Glomerular visceral epithelial cell (primary cell): ENCODE data around the gene DYNLT4.
A peak's percentile ranks its signal among the peaks of the same experiment; 100 is the strongest.
"Not testable (repeated sequence)": the region's sequence is repeated elsewhere in the genome, so short reads cannot be mapped to it uniquely, and the experiment has no call there.

Experiments
- DNase-seq: peaks from one replicate; pipeline ENCODE4 v3.0.0-alpha.2; 2016; ENCODE audit errors: extremely low spot score

DYNLT4 gene

GRCh38 chr1:44828841-44829440 lies 21.8 kb upstream of the DYNLT4 start:
- DNase-seq, result no peak

DNA sequence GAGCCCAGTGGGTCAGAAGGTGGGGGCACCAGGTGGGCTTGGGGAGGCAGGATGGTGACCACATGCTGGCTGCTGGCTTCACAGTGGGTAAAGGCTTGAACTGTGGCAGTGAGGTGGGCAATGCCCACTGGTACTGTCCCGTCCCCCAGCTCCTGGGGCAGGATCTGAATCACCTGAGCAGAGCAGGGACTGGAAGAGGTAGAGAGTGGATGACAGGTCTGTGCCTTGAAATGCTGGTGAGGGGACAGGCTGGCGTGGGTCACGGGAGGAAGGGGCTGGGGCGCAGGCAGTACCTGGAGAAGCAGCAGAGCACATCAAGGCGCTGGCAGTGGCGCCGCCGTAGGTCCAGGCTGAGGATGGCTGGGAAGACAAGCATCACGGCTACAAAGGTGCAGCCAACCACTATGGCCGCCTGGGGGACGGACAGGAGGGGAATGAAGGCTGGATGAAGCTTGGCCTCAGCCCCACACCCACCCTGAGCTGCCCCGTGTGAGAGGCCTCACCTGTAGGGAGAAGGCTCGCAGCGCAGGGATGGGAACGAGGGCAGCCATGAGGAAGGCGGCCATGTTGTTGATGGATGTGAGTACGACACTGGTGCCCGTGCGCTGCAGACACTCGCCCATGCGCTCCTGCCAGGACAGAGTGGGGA lies 21.0 kb upstream of the DYNLT4 start:
- DNase-seq, result no peak

- DNase-seq, result no peak
Observed at GRCh38 chr1:44827197-44828002, 20.2 kb upstream of the DYNLT4 start.

DNA sequence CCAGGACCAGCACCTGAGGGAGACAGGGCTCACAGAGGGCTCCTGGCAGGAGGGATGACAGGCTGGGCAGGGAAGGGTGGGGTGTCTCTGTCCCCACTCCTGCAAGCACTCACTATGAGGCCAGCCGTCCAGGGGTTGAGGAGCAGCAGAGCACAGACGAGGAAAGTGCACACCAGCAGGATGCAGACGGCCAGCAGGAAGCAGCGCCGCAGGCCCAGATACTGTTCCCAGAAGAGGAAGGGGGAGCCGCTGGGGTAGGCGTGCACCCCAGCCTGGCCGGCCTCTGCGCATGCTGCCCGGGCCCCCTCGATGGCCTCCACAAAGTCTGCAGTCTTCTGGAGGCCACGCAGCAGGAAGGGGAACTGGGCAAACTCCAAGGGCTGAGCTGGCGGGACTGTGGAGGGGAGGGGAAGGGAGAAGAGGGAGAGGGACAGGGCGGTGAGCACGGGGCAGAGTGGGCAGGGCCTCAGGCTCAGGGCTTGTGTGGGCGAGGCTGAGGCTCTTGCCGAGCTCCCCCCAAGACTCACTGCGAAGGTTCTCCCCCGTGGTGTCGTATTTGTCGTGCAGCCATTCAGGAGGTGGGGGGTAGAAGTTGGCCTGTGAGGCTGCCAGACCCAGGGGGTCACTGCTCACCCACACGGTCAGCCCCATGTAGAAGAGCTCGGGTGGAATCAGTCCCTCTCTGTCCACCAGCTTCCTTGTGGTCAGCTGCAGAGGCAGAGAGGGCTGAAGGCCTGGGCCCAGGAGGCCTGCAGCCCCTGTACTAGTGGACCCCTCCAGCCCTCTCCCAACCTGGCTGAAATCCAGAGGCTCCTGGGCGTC lies 19.4 kb upstream of the DYNLT4 start:
- DNase-seq, result no peak

GRCh38 chr1:44824392-44824791 lies 17.2 kb upstream of the DYNLT4 start:
- not testable (repeated sequence) for DNase-seq

DNA sequence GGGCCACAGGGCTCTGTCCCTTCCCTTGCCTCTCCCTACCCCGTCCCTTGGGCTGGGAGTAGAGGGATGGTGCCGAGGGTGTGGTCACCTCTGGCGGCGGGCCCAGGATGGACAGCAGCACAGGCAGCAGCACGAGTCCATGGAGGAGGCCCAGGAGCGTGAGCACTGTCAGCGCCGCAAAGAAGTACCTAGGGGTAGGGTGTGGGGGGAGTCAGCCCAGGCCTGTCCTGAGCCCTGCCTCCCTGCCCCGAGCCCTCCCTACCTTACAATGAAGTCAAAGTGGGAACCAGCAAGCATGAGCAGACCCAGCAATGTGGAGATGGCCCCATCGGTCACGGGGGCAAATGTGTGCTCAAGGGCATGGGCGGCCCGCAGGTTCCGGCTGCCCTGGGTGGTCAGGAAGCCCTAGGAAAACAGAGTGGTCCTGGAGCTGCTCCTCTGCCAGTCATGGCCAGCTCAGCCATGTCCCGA lies 15.9 kb upstream of the DYNLT4 start:
- no peak for DNase-seq

DNA sequence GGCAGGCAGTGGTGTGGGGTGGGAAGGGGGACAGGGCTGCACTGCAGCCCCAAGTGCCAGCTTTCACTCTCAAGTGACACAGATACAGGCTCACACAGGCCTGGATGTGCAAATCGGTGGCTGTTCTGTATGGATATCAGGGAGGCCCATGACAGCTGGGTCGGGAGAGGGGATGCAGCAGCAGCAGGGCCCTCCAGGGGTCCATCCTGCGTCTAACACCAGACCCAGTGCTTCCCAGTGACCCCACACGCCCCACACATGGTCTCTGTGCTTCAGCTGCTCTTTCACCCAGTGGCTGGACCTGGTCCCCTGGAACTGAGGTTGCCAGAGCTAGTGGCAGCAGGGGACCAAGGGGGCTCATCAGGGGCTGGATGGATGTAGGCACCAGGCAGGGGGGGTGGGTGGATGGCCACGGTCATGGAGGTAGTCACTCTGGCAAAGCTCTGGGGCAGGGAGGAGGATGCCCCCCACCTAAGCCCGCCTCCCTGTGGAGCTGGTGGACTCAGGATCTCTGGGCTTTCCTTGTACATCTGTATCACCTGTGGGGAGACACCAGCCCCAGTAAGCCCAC lies 15.1 kb upstream of the DYNLT4 start:
- DNase-seq, result no peak

- DNase-seq, result no peak
Observed at GRCh38 chr1:44821240-44821715, 14.1 kb upstream of the DYNLT4 start.

- no peak for DNase-seq
Observed at GRCh38 chr1:44820328-44821239, 13.4 kb upstream of the DYNLT4 start.

- peak; percentile 95 for DNase-seq
Observed at GRCh38 chr1:44819608-44820327, 12.6 kb upstream of the DYNLT4 start.

- no peak for DNase-seq
Observed at GRCh38 chr1:44819196-44819607, 12.1 kb upstream of the DYNLT4 start.

DNA sequence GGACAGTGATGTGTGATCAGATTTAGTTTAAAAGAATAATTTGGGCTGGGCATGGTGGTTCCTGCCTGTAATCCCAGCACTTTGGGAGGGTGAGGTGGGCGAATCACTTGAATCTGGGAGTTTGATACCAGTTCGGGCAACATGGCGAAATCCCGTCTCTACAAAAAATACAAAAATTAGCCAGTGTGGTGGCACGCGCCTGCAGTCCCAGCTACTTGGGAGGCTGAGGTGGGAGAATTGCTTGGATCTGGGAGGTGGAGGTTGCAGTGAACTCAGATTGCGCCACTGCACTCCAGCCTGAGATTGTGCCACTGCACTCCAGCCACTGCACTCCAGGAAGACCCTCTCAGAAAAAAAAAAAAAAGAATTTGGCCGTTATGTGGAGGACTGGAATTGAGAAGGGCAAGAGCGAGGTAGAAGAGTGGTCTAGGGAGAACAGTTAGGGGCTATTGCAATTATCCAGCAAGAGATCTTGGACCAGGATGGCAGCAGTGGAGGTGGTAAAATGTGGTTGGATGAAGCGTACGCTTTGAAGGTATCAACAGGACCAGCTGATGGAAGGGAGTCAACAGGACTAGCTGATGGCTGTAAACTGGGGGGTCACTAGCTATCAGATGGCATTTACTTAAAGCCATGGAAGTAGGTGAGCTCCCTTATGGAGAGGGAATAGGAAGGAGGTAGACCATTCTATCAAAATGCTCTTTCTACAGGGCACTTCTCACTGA lies 10.8 kb upstream of the DYNLT4 start:
- DNase-seq, result no peak

DNA sequence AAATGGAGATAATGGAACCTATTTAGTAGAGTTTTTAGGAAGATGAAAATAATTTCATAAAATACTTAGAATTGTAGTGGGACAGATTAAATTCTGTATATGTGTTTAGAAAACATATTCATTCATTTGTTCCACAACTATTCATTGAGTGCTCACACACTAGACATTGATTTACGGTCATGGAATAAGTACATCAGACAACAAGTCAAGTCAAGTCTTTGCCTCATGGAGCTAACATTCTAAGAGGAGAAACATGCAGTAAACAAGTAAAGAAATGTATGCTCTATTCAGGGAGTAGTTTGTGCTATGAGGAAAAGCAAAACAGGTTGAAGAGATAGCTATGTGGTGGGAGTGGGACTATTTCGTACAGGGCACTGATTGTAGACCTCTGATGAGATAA lies 10.2 kb upstream of the DYNLT4 start:
- DNase-seq, result no peak

DNA sequence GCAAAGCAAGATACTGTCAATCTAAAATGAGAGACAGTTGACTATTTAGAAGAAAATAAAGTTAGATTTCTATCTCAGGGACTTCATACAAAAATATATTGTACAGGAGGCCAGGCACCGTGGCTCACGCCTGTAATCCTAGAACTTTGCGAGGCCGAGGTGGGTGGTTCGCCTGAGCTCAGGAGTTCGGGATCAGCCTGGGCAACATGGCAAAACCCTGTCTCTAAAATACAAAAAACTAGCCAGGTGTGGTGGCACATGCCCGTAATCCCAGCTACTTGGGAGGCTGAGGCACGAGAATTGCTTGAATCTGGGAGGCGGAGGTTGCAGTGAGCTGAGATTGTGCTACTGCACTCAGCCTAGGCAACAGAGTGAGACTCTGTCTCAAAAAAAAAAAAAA lies 8.8 kb upstream of the DYNLT4 start:
- not testable (repeated sequence) for DNase-seq

- DNase-seq, result no peak
Observed at GRCh38 chr1:44812822-44813543, 5.8 kb upstream of the DYNLT4 start.

GRCh38 chr1:44811234-44811633 lies 4.1 kb upstream of the DYNLT4 start:
- DNase-seq, result no peak

- not testable (repeated sequence) for DNase-seq
Observed at GRCh38 chr1:44810762-44811105, 3.6 kb upstream of the DYNLT4 start.

DNA sequence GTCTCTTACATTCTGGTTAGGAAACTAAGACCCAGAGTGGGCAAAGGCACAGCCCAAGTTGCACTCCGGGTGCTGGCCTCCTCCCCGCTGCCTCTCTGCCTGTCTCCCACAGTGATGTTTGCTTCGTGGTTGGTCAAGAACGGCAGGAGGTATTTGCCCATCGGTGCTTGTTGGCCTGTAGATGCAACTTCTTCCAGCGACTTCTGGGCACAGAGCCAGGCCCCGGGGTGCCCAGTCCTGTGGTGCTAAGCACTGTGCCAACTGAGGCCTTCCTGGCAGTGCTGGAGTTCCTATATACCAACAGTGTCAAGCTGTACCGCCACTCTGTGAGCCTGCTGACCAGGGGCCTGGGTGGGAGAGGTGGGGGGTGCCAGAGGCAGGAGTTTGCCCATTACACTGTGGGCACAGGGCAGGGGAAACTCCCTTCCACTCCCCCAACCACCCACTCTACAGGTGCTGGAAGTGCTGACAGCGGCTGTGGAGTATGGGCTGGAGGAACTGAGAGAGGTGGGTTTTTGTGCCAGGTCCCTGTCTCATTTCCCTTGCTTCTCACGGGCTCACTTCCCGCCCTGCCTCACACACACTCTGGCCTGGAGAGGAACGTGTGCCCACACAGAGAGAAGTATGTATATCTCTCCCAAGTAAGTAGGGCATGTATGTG lies 3.1 kb upstream of the DYNLT4 start:
- peak; percentile 86 for DNase-seq
